ENCODE measurements around the gene PTPN11. TPM values are rescaled to one million over a fixed set of nuclear protein-coding genes. Genes with fewer than 3 reads are reported as not detected.
A peak's percentile ranks its signal among the peaks of the same experiment; 100 is the strongest.

Gene PTPN11
- total RNA-seq, 1 experiment from 2014 or later = 121 TPM

DNA sequence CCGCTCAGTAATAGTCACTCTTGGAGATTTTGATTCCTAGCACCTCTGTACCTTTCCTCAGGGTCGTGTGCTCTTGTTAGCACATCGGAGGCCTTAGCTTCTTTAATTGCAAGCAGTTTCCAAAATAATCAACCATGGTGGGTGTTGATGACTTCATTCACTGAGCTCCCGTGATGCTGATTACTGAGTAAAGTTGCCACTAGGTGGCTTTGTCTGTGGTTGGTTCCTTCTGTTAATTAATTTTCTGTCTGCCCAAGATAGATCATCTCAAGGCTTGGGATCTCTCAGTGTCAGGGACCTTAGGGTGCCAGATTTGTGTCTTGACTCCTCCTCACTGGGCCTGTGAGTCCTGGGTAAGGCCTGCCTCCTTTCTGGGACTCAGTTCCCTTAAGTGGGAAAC is 54.3 kb downstream of the PTPN11 start:
- H3K27me3 ChIP-seq (ENCODE audit: low read length) = no peaks in the 10 kb centered on the region
- H3F3A ChIP-seq (ENCODE audit: low read length, unreplicated experiment) = no peaks in the 10 kb centered on the region
- POLR2A ChIA-PET (ENCODE audit: unreplicated experiment) = no interaction called here
- peaks cover 37% of the 10 kb centered on the region for H3K36me3 ChIP-seq (ENCODE audit: low read depth, low read length)
- TF ChIP-seq EZH2 (IDR thresholded peaks at IDR 0.05; ENCODE audit: low read length, unreplicated experiment) (no peak), EZH2phosphoT487 (IDR thresholded peaks at IDR 0.05; ENCODE audit: borderline replicate concordance, low read length) (no peak)
- TF ChIP-seq, protein P1, sequence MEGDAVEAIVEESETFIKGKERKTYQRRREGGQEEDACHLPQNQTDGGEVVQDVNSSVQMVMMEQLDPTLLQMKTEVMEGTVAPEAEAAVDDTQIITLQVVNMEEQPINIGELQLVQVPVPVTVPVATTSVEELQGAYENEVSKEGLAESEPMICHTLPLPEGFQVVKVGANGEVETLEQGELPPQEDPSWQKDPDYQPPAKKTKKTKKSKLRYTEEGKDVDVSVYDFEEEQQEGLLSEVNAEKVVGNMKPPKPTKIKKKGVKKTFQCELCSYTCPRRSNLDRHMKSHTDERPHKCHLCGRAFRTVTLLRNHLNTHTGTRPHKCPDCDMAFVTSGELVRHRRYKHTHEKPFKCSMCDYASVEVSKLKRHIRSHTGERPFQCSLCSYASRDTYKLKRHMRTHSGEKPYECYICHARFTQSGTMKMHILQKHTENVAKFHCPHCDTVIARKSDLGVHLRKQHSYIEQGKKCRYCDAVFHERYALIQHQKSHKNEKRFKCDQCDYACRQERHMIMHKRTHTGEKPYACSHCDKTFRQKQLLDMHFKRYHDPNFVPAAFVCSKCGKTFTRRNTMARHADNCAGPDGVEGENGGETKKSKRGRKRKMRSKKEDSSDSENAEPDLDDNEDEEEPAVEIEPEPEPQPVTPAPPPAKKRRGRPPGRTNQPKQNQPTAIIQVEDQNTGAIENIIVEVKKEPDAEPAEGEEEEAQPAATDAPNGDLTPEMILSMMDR (conservative IDR thresholded peaks at IDR 0.05; ENCODE audit: low read depth, low read length) = peak; percentile 71
- no TSS peak for BruUV-seq (replicated peaks)
- DNase-seq = peak; percentile 9
- H3K9me2 ChIP-seq (replicated peaks; ENCODE audit: low read length) = no peaks in the 10 kb centered on the region
- no peaks in the 10 kb centered on the region; the same call in 1 of the 2 replicates for H4K20me1 ChIP-seq (ENCODE audit: low read length)
- H3K9ac ChIP-seq (ENCODE audit: low read length) = no peak overlapping the region
- no peak overlapping the region for H3K4me3 ChIP-seq (ENCODE audit: low read length)
- H3K79me2 ChIP-seq (ENCODE audit: low read length) = no peaks in the 10 kb centered on the region
- ATAC-seq = peak; percentile 48
- no peak overlapping the region for H3K27ac ChIP-seq (ENCODE audit: low read length)
- CTCF ChIA-PET = no interaction called here
- no peaks in the 10 kb centered on the region for H3K9me3 ChIP-seq (ENCODE audit: low read length)
- H2AFZ ChIP-seq (ENCODE audit: low read length) = no peak overlapping the region
- no peak overlapping the region for H3K4me2 ChIP-seq (ENCODE audit: low read length)
- H3K4me1 ChIP-seq (ENCODE audit: insufficient read depth, low read length) = no peaks in the 10 kb centered on the region
- intact Hi-C loops (cut with micrococcal nuclease) = no loop called here

GRCh38 chr12:112479413-112479812 is 60.7 kb downstream of the PTPN11 start:
- TF ChIP-seq EZH2 (IDR thresholded peaks at IDR 0.05; ENCODE audit: low read length, unreplicated experiment) = no peak
- no peak for TF ChIP-seq EZH2phosphoT487 (IDR thresholded peaks at IDR 0.05; ENCODE audit: borderline replicate concordance, low read length)
- TF ChIP-seq, protein P1 (conservative IDR thresholded peaks at IDR 0.05; ENCODE audit: low read depth, low read length) = no peak
- ATAC-seq = no peak
- Histone ChIP-seq H3K36me3 (ENCODE audit: low read depth, low read length) (peaks cover 72% of the 10 kb centered on the region), H3K79me2 (ENCODE audit: low read length) (no peaks in the 10 kb centered on the region), H3K9me2 (replicated peaks; ENCODE audit: low read length) (no peaks in the 10 kb centered on the region), H3K27ac (ENCODE audit: low read length) (no peak overlapping the region), H3K4me2 (ENCODE audit: low read length) (no peak overlapping the region), H2AFZ (ENCODE audit: low read length) (no peak overlapping the region), H3K4me3 (ENCODE audit: low read length) (no peak overlapping the region), H3K4me1 (ENCODE audit: insufficient read depth, low read length) (no peaks in the 10 kb centered on the region), H3K9me3 (ENCODE audit: low read length) (no peaks in the 10 kb centered on the region), H4K20me1 (ENCODE audit: low read length) (no peaks in the 10 kb centered on the region), H3F3A (ENCODE audit: low read length, unreplicated experiment) (no peaks in the 10 kb centered on the region), H3K27me3 (ENCODE audit: low read length) (no peaks in the 10 kb centered on the region), H3K9ac (ENCODE audit: low read length) (no peak overlapping the region)
- no peak for DNase-seq
- CTCF ChIA-PET = no interaction called here
- POLR2A ChIA-PET (ENCODE audit: unreplicated experiment) = no interaction called here
- intact Hi-C loops (cut with micrococcal nuclease) = no loop called here
- BruUV-seq (replicated peaks) = no TSS peak

DNA sequence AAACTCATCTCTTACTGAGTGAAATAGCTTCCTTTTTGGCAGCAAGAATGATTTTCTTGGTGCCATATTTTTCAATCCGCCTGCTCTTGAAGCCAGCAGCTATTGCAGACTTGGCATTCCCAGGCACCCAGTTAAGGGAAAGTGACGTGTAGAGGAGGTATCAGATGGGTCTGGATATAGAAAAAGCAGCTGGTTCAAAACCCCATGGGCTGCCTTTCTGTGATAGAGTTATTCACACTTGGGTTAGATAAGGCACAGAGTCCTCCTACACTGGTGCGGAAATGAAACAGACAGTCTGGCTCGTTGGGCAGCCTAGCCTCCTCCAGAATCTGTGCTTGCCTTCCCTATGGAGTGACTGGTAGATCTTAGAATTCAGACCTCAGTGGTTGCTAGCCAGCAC is 62.2 kb downstream of the PTPN11 start:
- intact Hi-C loops (cut with micrococcal nuclease) = no loop called here
- POLR2A ChIA-PET (ENCODE audit: unreplicated experiment) = no interaction called here
- CTCF ChIA-PET = no interaction called here

More for the DNA sequence above, 62.2 kb downstream of the PTPN11 start:
- no peaks in the 10 kb centered on the region for H3K9me3 ChIP-seq (ENCODE audit: low read length)
- ATAC-seq = no peak
- no peak for DNase-seq
- no peak for TF ChIP-seq EZH2 (IDR thresholded peaks at IDR 0.05; ENCODE audit: low read length, unreplicated experiment)
- no TSS peak for BruUV-seq (replicated peaks)
- no peaks in the 10 kb centered on the region for H3K79me2 ChIP-seq (ENCODE audit: low read length)
- no peak overlapping the region for H3K9ac ChIP-seq (ENCODE audit: low read length)
- no peaks in the 10 kb centered on the region for H3K27me3 ChIP-seq (ENCODE audit: low read length)
- H3K36me3 ChIP-seq (ENCODE audit: low read depth, low read length) = peaks cover 72% of the 10 kb centered on the region
- no peak overlapping the region for H2AFZ ChIP-seq (ENCODE audit: low read length)
- H3K9me2 ChIP-seq (replicated peaks; ENCODE audit: low read length) = no peaks in the 10 kb centered on the region
- H3K4me1 ChIP-seq (ENCODE audit: insufficient read depth, low read length) = no peaks in the 10 kb centered on the region
- H3F3A ChIP-seq (ENCODE audit: low read length, unreplicated experiment) = no peaks in the 10 kb centered on the region
- H3K4me3 ChIP-seq (ENCODE audit: low read length) = no peak overlapping the region
- H3K27ac ChIP-seq (ENCODE audit: low read length) = no peak overlapping the region
- no peaks in the 10 kb centered on the region for H4K20me1 ChIP-seq (ENCODE audit: low read length)
- no peak overlapping the region for H3K4me2 ChIP-seq (ENCODE audit: low read length)

Measured in PC-3 (cell line).